ENCODE data around the gene PLAC8. TPM values are rescaled to one million over a fixed set of nuclear protein-coding genes. Genes with fewer than 3 reads are reported as not detected.

The PLAC8 gene
- total and polyA plus RNA-seq, 2 of the 4 experiments (the other 2 are of a cell fraction) = not detected

- dilution Hi-C loops (cut with HindIII; ENCODE audit: low sequenced_read_pairs, unreplicated experiment) = no loop called here
- Histone ChIP-seq H3K56ac (ENCODE audit: extremely low read depth, insufficient read depth, low read length) (no peak overlapping the region), H3K27me3 (ENCODE audit: control insufficient read depth, insufficient read depth, low read length) (0 out of 2 replicates have a peak, but pooled peaks cover 1% of the 10 kb centered on the region), H2AK5ac (ENCODE audit: low read depth, low read length) (no peak overlapping the region), H3K9ac (ENCODE audit: low read depth, low read length) (no peak overlapping the region), H3K4me3 (ENCODE audit: insufficient read depth, low read depth, low read length) (no peak overlapping the region), H3K9me1 (ENCODE audit: insufficient read depth, low read length) (no peaks in the 10 kb centered on the region; the same call in 1 of the 2 replicates), H4K91ac (ENCODE audit: insufficient read depth, low read depth, low read length) (no peak overlapping the region), H3K4me1 (ENCODE audit: control insufficient read depth, insufficient read depth, low read length) (peaks cover 1% of the 10 kb centered on the region; the same call in 1 of the 2 replicates), H3K4me2 (ENCODE audit: low read depth, low read length) (no peak overlapping the region), H3K79me1 (ENCODE audit: low read depth in 1 of 2, low read length in 2 of 2) (no peaks in the 10 kb centered on the region), H3K23ac (ENCODE audit: low read depth, low read length) (no peak overlapping the region), H2BK15ac (ENCODE audit: low read depth, low read length) (no peak overlapping the region), H3K9me3 (ENCODE audit: control insufficient read depth, insufficient read depth, low read length) (no peaks in the 10 kb centered on the region), H4K8ac (ENCODE audit: low read depth in 2 of 2, low read length in 2 of 2) (no peak overlapping the region), H3K27ac (ENCODE audit: insufficient read depth, low read length) (no peak overlapping the region), H3K18ac (ENCODE audit: low read depth, low read length) (no peak overlapping the region), H4K5ac (ENCODE audit: low read depth, low read length) (no peak overlapping the region), H2BK120ac (ENCODE audit: low read depth, low read length) (no peak overlapping the region), H3K4ac (ENCODE audit: low read depth, low read length) (no peak overlapping the region), H4K20me1 (ENCODE audit: insufficient read depth, low read length) (no peaks in the 10 kb centered on the region), H2BK20ac (ENCODE audit: low read depth, low read length) (no peak overlapping the region), H2AFZ (replicated peaks; ENCODE audit: low read length, poor library complexity) (no peak overlapping the region), H3K14ac (replicated peaks; ENCODE audit: low read depth, low read length) (no peak overlapping the region), H2BK5ac (ENCODE audit: low read depth, low read length, poor library complexity, severe bottlenecking) (no peak overlapping the region), H3K36me3 (ENCODE audit: control insufficient read depth, insufficient read depth, low read length) (no peaks in the 10 kb centered on the region), H2AK9ac (replicated peaks; ENCODE audit: low read depth, low read length, poor library complexity) (no peak overlapping the region)
- BruUV-seq (replicated peaks) = no TSS peak
- intact Hi-C loops (cut with micrococcal nuclease) = no loop called here
- DNase-seq (no peak), ATAC-seq (ENCODE audit: low read depth) (no peak)
- in situ Hi-C loops (cut with MboI; ENCODE audit: low sequenced_read_pairs) = no loop called here
- ChIA-PET CTCF (interaction anchor here (0.6 kb wide), 2 partner anchors 14 to 203 kb away, joined by 4 read pairs; no protein-coding TSS in a partner anchor), POLR2A (ENCODE audit: unreplicated experiment) (interaction anchor here (0.6 kb wide), 1 partner anchor 690 kb away, joined by 3 read pairs; no protein-coding TSS in a partner anchor)
- no peak for TF ChIP-seq RCOR1 (IDR thresholded peaks at IDR 0.05; ENCODE audit: insufficient replicate concordance, low read length)
- TF ChIP-seq ELK1 (IDR thresholded peaks at IDR 0.05; ENCODE audit: borderline replicate concordance, low read depth, low read length) = no peak
- no peak for TF ChIP-seq POLR2A (IDR thresholded peaks at IDR 0.05; ENCODE audit: low read depth, low read length)
- no peak for TF ChIP-seq MAFK (IDR thresholded peaks at IDR 0.05; ENCODE audit: low read depth, low read length)
- no peak for TF ChIP-seq MXI1 (IDR thresholded peaks at IDR 0.05; ENCODE audit: borderline replicate concordance, low read depth, low read length)
- no peak for TF ChIP-seq RFX5 (IDR thresholded peaks at IDR 0.05; ENCODE audit: low read depth, low read length)
- no peak for TF ChIP-seq BHLHE40 (IDR thresholded peaks at IDR 0.05; ENCODE audit: low read depth, low read length)
- no peak for TF ChIP-seq FOS (IDR thresholded peaks at IDR 0.05; ENCODE audit: low read depth, low read length)
- no peak for TF ChIP-seq RAD21 (IDR thresholded peaks at IDR 0.05; ENCODE audit: low read length)
- no peak for TF ChIP-seq USF2 (IDR thresholded peaks at IDR 0.05; ENCODE audit: low read depth, low read length)
- no peak for TF ChIP-seq CEBPB (IDR thresholded peaks at IDR 0.05; ENCODE audit: low read depth, low read length)
- TF ChIP-seq MAZ (IDR thresholded peaks at IDR 0.05; ENCODE audit: borderline replicate concordance, low read depth, low read length) = no peak
- TF ChIP-seq CHD1 (IDR thresholded peaks at IDR 0.05; ENCODE audit: low read depth, low read length) = no peak
- no peak for TF ChIP-seq NFE2L2 (IDR thresholded peaks at IDR 0.05; ENCODE audit: low read depth, low read length)
- no peak for TF ChIP-seq SMC3 (IDR thresholded peaks at IDR 0.05; ENCODE audit: low read depth, low read length)
- TF ChIP-seq CTCF (conservative IDR thresholded peaks at IDR 0.05; ENCODE audit: low read depth, low read length) = no peak
- no CpG with 5 or more reads among the region's 2 CpGs for WGBS, 2 experiments (ENCODE audit: extremely low coverage in 2 of 2, insufficient read length in 1 of 2)
These were observed 2.3 kb downstream of the PLAC8 start for GRCh38 chr4:83112231-83112630.

Measured in IMR-90 (cell line).